ENCODE measurements around the gene SMIM32. TPM values are rescaled to one million over a fixed set of nuclear protein-coding genes. Genes with fewer than 3 reads are reported as not detected.

The SMIM32 gene
- total RNA-seq, 4 donors from 2014 or later = not detected

DNA sequence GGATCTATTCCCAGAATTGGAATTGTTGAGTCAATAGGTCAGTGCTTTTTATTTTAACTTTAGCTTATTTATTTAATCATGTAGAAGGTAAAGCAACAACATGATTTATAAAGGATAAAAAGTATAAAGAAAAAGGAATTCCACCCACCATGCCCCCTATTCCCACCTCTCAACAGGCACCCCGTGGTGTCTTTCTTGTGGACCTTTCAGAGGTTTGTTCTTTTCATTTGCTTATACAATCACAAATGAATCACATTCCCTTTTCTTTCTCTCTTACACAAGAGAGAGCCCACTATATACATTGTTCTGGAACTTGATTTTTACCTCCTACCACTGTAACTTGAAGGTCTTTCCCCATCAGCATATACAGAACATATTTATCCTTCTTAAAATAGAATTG, 37.2 kb upstream of the SMIM32 start:
- TF ChIP-seq, protein P1, sequence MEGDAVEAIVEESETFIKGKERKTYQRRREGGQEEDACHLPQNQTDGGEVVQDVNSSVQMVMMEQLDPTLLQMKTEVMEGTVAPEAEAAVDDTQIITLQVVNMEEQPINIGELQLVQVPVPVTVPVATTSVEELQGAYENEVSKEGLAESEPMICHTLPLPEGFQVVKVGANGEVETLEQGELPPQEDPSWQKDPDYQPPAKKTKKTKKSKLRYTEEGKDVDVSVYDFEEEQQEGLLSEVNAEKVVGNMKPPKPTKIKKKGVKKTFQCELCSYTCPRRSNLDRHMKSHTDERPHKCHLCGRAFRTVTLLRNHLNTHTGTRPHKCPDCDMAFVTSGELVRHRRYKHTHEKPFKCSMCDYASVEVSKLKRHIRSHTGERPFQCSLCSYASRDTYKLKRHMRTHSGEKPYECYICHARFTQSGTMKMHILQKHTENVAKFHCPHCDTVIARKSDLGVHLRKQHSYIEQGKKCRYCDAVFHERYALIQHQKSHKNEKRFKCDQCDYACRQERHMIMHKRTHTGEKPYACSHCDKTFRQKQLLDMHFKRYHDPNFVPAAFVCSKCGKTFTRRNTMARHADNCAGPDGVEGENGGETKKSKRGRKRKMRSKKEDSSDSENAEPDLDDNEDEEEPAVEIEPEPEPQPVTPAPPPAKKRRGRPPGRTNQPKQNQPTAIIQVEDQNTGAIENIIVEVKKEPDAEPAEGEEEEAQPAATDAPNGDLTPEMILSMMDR (IDR thresholded peaks at IDR 0.05; ENCODE audit: low read depth) = no peak

DNA sequence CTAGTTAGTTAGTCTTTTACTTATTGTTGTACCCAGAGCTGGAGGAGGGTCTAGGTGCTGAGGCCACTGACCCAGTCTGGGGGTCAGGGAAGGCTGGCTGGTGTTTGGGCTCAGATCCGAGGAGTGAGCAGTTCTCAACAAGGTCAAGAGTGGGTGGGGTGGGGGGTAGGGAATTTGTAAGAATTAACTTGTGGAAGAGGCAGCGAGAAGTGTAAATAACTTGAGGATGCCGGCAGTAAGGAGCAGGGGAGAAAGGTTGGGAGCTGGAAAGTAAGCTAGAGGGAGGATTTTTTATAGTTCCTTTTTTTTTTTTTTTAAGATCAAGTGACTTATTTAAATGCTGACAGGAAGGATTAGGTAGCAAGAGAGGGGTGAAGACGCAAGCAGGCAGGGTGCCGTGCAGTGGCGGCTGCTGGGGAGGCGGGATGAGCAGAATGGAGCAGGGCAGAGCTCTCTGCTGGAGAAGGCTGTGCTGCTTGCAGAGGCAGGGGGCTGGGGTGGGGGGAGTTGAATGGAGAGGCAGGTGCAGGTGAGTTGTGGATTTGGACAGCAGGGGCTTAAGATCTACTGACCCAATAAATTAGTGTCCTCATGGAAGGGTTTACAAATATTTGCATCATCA, 35.3 kb upstream of the SMIM32 start:
- TF ChIP-seq, protein P1 (IDR thresholded peaks at IDR 0.05; ENCODE audit: low read depth) = no peak

DNA sequence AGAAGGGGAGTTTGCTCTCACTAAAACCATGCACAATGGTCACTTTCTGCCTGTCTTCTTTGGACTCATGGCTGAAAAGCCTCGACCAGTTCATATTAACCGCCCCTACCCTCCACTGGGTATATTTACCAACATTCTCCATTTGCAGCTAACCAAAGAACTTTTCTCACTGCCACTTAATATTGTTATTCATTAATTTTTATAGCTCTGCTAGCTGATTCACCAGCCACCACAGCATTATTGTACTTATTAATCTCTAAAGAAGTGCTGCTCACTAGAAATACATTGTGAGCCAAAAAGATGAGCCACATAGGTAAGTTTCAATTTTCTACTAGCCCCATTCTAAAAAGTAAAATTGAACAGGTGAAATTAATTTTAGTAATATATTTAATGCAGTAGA, 33.4 kb upstream of the SMIM32 start:
- TF ChIP-seq, protein P1 (IDR thresholded peaks at IDR 0.05; ENCODE audit: low read depth) = no peak

DNA sequence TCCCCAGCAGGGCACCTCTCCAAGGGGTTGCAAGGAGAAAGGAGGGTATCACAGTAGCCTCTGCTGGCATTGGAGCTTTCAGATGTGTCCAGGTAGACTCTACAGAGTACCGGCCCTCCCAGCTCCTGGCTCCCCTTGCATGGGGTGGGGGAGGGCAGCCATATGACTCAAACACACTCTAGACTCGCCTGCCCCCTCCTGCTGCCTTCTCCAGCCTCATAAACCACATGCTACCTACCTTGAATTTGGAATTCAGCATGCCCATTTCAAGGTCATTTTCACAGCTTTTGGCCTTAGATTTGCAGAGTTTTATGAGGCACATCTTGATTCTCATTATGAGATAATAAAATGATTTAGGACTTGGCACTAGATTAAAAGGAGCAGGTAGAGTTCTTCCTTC, 32.8 kb upstream of the SMIM32 start:
- TF ChIP-seq, protein P1 (IDR thresholded peaks at IDR 0.05; ENCODE audit: low read depth) = no peak

DNA sequence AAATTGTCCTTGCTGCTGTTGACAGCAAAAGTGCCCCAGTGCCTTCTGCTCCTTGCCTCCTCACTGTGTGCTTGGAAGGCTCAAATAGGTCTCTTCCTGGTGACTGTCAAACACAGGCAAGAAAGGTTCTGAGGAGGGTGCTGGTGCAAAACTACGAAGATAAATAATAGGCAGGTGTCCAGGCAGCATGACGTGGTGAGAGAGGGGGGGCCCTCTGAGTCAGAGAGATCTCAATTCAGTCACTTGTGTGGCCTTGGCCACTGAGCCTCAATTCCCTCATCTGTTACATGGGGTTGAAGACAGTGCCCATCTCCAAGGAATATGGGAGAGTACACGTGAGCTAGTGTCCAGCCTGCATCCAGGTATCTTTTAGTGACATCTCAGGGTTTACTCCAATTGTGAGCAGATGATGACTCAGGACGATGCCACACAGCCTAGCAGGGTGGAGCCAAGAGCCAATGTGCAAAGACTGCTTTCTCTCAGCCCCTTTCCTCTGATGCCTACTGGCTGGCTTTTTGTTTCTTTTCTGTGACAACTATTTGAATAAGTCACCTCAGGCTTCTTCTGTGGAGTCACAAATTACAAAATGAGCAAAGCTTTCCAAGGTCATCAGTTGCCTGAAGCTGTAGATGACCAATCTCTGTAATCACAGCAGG, 29.7 kb upstream of the SMIM32 start:
- TF ChIP-seq, protein P1 (IDR thresholded peaks at IDR 0.05; ENCODE audit: low read depth) = no peak

DNA sequence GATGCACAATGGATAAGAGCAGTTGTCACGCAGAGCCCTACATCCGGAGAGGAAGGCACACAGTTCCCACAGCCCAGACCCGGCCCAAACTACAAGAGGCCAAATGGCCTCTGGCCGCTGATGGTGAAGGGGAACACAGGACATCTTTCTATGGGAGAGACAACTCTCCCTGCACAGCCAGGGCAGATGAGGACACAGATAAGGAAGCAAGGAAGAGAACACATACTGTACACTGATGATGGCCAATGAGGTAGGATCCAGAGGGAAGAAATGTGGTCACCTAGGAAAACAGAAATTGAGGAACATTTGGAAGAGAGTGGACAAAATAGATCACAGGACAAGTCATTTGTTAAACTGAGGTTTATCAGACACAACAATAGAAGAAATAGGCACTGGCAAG, 28.4 kb upstream of the SMIM32 start:
- TF ChIP-seq, protein P1 (IDR thresholded peaks at IDR 0.05; ENCODE audit: low read depth) = no peak

DNA sequence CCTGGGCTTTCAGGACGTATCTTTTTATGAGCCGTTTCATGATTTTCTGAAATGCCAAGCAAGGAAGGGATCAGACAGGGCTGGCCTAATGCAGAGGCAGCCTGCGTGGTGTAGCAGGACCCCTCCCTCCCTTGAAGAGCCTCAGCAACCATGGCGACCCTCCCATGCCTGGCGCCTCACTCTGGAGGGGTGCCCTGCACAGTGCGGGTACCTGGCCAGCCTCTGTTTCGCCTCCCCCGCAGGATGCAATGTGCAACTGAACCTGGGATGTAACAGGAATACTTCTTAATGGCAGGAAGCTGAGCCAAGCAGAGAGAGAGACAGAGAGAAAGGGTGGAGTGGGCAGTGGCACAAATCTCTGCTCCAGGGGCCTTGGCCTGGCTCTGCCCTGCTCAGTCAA, 23.3 kb upstream of the SMIM32 start:
- TF ChIP-seq, protein P1 (IDR thresholded peaks at IDR 0.05; ENCODE audit: low read depth) = no peak
